ENCODE measurements around the gene STUB1. TPM values are rescaled to one million over a fixed set of nuclear protein-coding genes. Genes with fewer than 3 reads are reported as not detected.
A peak's percentile ranks its signal among the peaks of the same experiment; 100 is the strongest.

STUB1 gene
- total RNA-seq (100 to 1,000 TPM; 160 to 339 (median 210) TPM), polyA plus RNA-seq (100 to 1,000 TPM; 121 to 199 (median 177) TPM)
- long read RNA-seq, donor 1, transcript STUB1-201 (7 exons, 1,472 nt), result major isoform, 91 of 106 reads
- long read RNA-seq, donor 1, transcript STUB1-204 (6 exons, 875 nt), result minor isoform, 8 of 106 reads
- long read RNA-seq, donor 1, partial matches to known transcripts, result 5 of 106 reads
- long read RNA-seq, donor 1, other reads (novel, unspliced or antisense), result 0 of 106 reads
- long read RNA-seq, donor 2, transcript STUB1-201 (7 exons, 1,472 nt), result major isoform, 40 of 44 reads
- long read RNA-seq, donor 2, partial matches to known transcripts, result 0 of 44 reads
- long read RNA-seq, donor 2, other reads (novel, unspliced or antisense), result 0 of 44 reads
- long read RNA-seq, donor 3, transcript STUB1-201 (7 exons, 1,472 nt), result major isoform, 58 of 99 reads
- long read RNA-seq, donor 3, partial matches to known transcripts, result 34 of 99 reads
- long read RNA-seq, donor 3, other reads (novel, unspliced or antisense), result 0 of 99 reads
- long read RNA-seq, donor 4, transcript STUB1-201 (7 exons, 1,472 nt), result major isoform, 40 of 48 reads
- long read RNA-seq, donor 4, partial matches to known transcripts, result 4 of 48 reads
- long read RNA-seq, donor 4, other reads (novel, unspliced or antisense), result 4 of 48 reads
- long read RNA-seq, donor 5, transcript STUB1-201 (7 exons, 1,472 nt), result major isoform, 425 of 488 reads
- long read RNA-seq, donor 5, partial matches to known transcripts, result 13 of 488 reads
- long read RNA-seq, donor 5, other reads (novel, unspliced or antisense), result 41 of 488 reads
- long read RNA-seq, donor 6, transcript STUB1-201 (7 exons, 1,472 nt), result major isoform, 5 of 15 reads
- long read RNA-seq, donor 6, partial matches to known transcripts, result 10 of 15 reads
- long read RNA-seq, donor 6, other reads (novel, unspliced or antisense), result 0 of 15 reads
- long read RNA-seq, donor 7, transcript STUB1-202 (4 exons, 894 nt), result minor isoform, 9 of 46 reads
- long read RNA-seq, donor 7, transcript STUB1-201 (7 exons, 1,472 nt), result major isoform, 33 of 46 reads
- long read RNA-seq, donor 7, partial matches to known transcripts, result 0 of 46 reads
- long read RNA-seq, donor 7, other reads (novel, unspliced or antisense), result 0 of 46 reads
- long read RNA-seq, donor 8, transcript STUB1-204 (6 exons, 875 nt), result minor isoform, 8 of 115 reads
- long read RNA-seq, donor 8, transcript STUB1-201 (7 exons, 1,472 nt), result major isoform, 80 of 115 reads
- long read RNA-seq, donor 8, partial matches to known transcripts, result 0 of 115 reads
- long read RNA-seq, donor 8, other reads (novel, unspliced or antisense), result 21 of 115 reads
- long read RNA-seq, donor 9, transcript STUB1-201 (7 exons, 1,472 nt), result major isoform, 46 of 64 reads
- long read RNA-seq, donor 9, partial matches to known transcripts, result 5 of 64 reads
- long read RNA-seq, donor 9, other reads (novel, unspliced or antisense), result 8 of 64 reads
- long read RNA-seq, donor 10, transcript STUB1-201 (7 exons, 1,472 nt), result major isoform, 47 of 59 reads
- long read RNA-seq, donor 10, partial matches to known transcripts, result 5 of 59 reads
- long read RNA-seq, donor 10, other reads (novel, unspliced or antisense), result 0 of 59 reads

DNA sequence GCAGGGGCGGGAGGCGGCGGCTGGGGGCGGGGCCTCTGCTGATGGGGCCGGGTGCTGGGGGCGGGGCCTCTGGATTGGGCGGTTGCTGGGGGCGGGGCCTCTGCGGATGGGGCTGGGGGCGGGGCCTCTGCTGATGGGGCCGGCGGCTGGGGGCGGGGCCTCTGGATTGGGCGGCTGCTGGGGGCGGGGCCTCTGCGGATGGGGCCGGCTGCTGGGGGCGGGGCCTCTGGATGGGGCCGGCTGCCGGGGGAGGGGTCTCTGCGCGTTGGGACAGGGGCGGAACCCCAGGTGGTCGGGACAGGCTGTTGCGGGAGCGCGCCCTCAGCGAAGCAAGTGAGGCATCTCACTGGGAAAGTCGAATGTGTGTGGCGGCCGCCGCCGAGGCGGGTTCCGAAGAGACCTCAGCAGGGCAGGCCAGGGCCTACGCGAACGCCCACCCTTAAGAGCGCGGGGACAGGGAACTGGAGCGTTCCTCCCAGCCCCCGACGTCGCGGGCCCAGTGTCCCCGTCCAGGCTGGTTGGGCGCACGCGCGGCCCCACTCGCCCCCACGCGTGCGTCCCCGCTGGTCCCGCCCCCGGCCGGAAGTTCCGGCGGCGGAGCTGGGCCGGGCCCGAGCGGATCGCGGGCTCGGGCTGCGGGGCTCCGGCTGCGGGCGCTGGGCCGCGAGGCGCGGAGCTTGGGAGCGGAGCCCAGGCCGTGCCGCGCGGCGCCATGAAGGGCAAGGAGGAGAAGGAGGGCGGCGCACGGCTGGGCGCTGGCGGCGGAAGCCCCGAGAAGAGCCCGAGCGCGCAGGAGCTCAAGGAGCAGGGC is at the start of gene STUB1:
STUB1 (plus strand) TSS at position 597 of the 811 bp plus-strand sequence; CDS start at position 713, 116 bp downstream.
- intact Hi-C loops (cut with DNase I), result no loop called here
- Histone ChIP-seq H3K27ac (peak within 1 kb of the TSS; percentile 79 to 94 (median 86)), H3K27me3 (no peaks in the 10 kb centered on the region), H3K9me3 (replicated peaks in 1 of 3) (no peaks in the 10 kb centered on the region), H3K4me3 (peak within 1 kb of the TSS; percentile 27 to 99 (median 46)), H3K36me3 (replicated peaks in 1 of 2) (peaks cover 0 to 19% of the 10 kb centered on the region in 2 donors), H3K4me1 (replicated peaks in 1 of 2) (peaks cover 31 to 42% of the 10 kb centered on the region in 2 donors)
- WGBS, 4 donors, result 0 to 1% (median 1%) methylated on average over 8 to 91 of the region's 91 CpGs
- DNase-seq, result peak; percentile 87 to 92 (median 91)
- TF ChIP-seq POLR2A (IDR thresholded peaks at IDR 0.05), result peak; percentile 49 to 78
- TF ChIP-seq, protein P1, sequence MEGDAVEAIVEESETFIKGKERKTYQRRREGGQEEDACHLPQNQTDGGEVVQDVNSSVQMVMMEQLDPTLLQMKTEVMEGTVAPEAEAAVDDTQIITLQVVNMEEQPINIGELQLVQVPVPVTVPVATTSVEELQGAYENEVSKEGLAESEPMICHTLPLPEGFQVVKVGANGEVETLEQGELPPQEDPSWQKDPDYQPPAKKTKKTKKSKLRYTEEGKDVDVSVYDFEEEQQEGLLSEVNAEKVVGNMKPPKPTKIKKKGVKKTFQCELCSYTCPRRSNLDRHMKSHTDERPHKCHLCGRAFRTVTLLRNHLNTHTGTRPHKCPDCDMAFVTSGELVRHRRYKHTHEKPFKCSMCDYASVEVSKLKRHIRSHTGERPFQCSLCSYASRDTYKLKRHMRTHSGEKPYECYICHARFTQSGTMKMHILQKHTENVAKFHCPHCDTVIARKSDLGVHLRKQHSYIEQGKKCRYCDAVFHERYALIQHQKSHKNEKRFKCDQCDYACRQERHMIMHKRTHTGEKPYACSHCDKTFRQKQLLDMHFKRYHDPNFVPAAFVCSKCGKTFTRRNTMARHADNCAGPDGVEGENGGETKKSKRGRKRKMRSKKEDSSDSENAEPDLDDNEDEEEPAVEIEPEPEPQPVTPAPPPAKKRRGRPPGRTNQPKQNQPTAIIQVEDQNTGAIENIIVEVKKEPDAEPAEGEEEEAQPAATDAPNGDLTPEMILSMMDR (IDR thresholded peaks at IDR 0.05), result peak in 1 of 6 experiments; percentile 4

DNA sequence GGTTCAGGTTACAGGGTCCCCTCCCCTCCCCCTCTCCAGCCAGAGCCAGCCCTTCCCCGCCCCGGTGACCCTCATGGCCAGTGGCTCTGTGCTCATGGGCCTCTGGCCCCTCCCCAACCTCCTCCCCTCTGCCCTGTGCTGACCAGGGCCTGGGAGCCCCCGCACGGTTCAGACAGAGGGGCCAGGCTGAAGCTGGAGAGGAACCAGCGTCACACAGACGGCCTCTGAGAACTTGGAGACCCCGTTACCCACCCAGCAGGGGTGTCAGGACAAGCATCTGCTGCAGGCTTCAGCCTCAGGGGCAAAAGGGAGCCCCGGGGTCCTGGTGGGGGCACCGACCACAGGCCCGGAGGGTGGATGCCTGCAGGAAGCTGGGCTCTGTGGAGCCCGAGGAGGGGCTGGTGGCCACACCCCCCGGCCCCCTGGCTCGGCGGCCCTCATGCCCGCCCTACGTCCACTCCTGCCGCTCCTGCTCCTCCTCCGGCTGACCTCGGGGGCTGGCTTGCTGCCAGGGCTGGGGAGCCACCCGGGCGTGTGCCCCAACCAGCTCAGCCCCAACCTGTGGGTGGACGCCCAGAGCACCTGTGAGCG is 49.3 kb upstream of the STUB1 start, which contains the start of gene WFIKKN1:
WFIKKN1 (plus strand) TSS at position 171 of the 591 bp plus-strand sequence; CDS start at position 440, 269 bp downstream.
- 2 to 4% (median 3%) methylated on average over 8 to 23 of the region's 23 CpGs; no CpG with 5 or more reads in 1 of the 4 donors for WGBS, 4 donors
- H3K27me3 ChIP-seq, result no peaks in the 10 kb centered on the region
- H3K9me3 ChIP-seq (replicated peaks in 1 of 3), result no peaks in the 10 kb centered on the region
- TF ChIP-seq, protein P1 (IDR thresholded peaks at IDR 0.05), result no peak
- TF ChIP-seq POLR2A (IDR thresholded peaks at IDR 0.05), result no peak
- H3K4me1 ChIP-seq (replicated peaks in 1 of 2), result peaks cover 14 to 28% of the 10 kb centered on the region in 2 donors
- intact Hi-C loops (cut with DNase I), result no loop called here
- H3K36me3 ChIP-seq (replicated peaks in 1 of 2), result peaks cover 0 to 14% of the 10 kb centered on the region in 2 donors
- peak; percentile 62 to 71 (median 68) for DNase-seq
- peak within 1 kb of the TSS in 1 of 5 donors; percentile 41 for H3K27ac ChIP-seq
- H3K4me3 ChIP-seq, result no peak within 1 kb of the TSS

DNA sequence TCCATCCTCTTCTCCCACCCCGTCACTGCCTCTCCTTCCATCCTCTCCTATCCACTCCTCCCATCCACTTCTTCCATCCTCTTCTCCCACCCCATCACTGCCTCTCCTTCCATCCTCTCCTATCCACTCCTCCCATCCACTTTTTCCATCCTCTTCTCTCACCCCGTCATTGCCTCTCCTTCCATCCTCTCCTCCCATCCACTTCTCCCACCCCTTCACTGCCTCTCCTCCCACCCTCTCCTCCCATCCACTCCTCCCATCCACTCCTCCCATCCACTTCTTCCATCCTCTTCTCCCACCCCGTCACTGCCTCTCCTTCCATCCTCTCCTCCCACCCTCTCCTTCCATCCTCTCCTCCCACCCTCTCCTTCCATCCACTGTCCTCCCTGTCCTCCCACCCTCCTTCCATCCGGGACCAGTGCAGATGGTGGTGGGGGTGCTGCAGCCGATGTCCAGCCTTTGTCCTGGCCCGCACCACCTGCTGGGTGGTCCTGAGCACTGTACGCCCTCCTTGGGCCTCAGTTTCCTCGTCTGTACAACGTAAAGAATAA is 48.3 kb upstream of the STUB1 start:
- no peak for DNase-seq
- H3K9me3 ChIP-seq (replicated peaks in 1 of 3), result no peaks in the 10 kb centered on the region
- intact Hi-C loops (cut with DNase I), result no loop called here
- WGBS, 4 donors, result 55 to 66% (median 62%) methylated on average over 8 to 9 of the region's 9 CpGs
- no peak overlapping the region for H3K4me3 ChIP-seq
- no peak for TF ChIP-seq POLR2A (IDR thresholded peaks at IDR 0.05)
- TF ChIP-seq, protein P1 (IDR thresholded peaks at IDR 0.05), result no peak
- no peaks in the 10 kb centered on the region for H3K27me3 ChIP-seq
- H3K36me3 ChIP-seq (replicated peaks in 1 of 2), result peaks cover 0 to 11% of the 10 kb centered on the region in 2 donors
- H3K4me1 ChIP-seq (replicated peaks in 1 of 2), result peaks cover 10 to 28% of the 10 kb centered on the region in 2 donors
- H3K27ac ChIP-seq, result no peak overlapping the region

Data from adrenal gland (tissue), 19 donors.